ENCODE measurements around the gene STUB1.

Gene STUB1

DNA sequence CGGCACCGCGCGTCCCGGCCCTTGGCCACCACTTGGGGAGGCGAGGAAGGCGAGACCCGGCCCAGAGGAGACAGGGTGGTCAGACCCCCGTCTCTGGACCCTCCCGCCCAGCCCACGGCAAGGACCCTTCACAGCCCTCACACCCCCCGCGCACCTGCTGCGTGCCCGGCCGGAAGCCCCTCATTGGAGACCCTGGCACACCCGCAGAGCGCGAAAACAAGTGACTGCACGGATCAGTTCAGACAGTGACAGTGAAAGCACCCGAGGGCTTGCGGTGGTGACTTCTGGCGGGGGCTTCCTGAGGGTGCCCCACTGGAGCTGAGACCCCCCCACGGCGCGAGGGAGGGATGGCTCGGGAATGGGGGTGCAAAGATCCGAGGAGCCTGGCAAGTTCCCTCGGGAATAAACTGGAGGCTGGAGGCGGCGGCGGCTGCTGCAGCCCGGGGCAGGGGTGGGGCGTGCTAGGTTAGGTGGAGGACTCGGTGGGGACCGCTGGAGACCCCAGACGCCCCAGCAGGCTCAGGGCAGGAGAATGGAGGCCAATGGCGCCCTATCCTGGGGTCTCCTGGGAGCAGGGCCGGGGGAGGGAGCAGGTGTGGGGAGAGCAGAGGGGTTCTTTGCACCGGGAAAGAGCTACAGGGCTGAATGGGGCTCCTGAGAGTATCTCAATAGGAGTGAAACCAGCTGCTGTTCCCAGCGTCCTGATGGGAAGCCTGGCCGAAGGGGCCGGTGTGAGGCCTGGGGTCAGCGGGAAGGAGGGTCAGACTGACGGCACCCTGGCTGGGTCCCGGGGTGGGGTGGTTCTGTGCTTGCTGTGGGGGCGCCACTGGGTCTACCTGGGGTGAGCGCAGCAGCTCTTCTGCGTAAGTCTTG, 26.2 kb downstream of the STUB1 start:
- TF ChIP-seq TAF1 (IDR thresholded peaks at IDR 0.05; ENCODE audit: borderline replicate concordance, insufficient read depth, low read length): no peak
- TF ChIP-seq FOXP2 (optimal IDR thresholded peaks at IDR 0.05; ENCODE audit: borderline replicate concordance, extremely low read depth, extremely low read length, insufficient read depth): no peak
- TF ChIP-seq, protein P1, sequence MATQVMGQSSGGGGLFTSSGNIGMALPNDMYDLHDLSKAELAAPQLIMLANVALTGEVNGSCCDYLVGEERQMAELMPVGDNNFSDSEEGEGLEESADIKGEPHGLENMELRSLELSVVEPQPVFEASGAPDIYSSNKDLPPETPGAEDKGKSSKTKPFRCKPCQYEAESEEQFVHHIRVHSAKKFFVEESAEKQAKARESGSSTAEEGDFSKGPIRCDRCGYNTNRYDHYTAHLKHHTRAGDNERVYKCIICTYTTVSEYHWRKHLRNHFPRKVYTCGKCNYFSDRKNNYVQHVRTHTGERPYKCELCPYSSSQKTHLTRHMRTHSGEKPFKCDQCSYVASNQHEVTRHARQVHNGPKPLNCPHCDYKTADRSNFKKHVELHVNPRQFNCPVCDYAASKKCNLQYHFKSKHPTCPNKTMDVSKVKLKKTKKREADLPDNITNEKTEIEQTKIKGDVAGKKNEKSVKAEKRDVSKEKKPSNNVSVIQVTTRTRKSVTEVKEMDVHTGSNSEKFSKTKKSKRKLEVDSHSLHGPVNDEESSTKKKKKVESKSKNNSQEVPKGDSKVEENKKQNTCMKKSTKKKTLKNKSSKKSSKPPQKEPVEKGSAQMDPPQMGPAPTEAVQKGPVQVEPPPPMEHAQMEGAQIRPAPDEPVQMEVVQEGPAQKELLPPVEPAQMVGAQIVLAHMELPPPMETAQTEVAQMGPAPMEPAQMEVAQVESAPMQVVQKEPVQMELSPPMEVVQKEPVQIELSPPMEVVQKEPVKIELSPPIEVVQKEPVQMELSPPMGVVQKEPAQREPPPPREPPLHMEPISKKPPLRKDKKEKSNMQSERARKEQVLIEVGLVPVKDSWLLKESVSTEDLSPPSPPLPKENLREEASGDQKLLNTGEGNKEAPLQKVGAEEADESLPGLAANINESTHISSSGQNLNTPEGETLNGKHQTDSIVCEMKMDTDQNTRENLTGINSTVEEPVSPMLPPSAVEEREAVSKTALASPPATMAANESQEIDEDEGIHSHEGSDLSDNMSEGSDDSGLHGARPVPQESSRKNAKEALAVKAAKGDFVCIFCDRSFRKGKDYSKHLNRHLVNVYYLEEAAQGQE (IDR thresholded peaks at IDR 0.05; ENCODE audit: insufficient read depth in 1 of 2, low read depth in 2 of 2, low read length in 2 of 2): no peak
- TF ChIP-seq POLR2AphosphoS5 (IDR thresholded peaks at IDR 0.05; ENCODE audit: low read depth, low read length): no peak
- no peak for TF ChIP-seq SIN3A (IDR thresholded peaks at IDR 0.05; ENCODE audit: borderline replicate concordance, insufficient read depth, low read length)

DNA sequence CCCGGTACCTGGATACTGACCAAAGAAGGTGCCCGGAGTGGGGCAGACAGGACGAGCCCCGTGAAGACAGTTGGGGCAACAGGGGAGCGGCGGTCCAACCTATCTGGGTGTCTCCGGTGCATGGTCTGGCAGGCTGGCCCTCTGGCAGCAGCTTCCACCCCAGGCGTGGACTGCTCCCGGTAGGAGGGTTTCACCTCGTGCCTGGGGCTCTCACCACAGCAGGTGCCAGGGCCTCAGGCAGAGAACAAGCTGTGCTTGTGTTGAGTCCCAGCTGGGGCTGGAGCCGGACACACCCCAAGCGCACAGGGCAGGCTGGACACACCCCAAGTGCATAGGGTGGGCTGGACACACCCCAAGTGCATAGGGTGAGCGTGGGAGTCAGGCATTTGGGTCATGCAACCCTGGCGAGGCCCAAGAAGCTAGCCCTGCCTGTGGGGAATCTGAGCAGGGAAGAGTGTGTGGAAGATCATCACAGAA, 26.9 kb downstream of the STUB1 start:
- TF ChIP-seq, protein P1 (IDR thresholded peaks at IDR 0.05; ENCODE audit: insufficient read depth in 1 of 2, low read depth in 2 of 2, low read length in 2 of 2): no peak
- no peak for TF ChIP-seq POLR2AphosphoS5 (IDR thresholded peaks at IDR 0.05; ENCODE audit: low read depth, low read length)
- no peak for TF ChIP-seq FOXP2 (optimal IDR thresholded peaks at IDR 0.05; ENCODE audit: borderline replicate concordance, extremely low read depth, extremely low read length, insufficient read depth)
- TF ChIP-seq TAF1 (IDR thresholded peaks at IDR 0.05; ENCODE audit: borderline replicate concordance, insufficient read depth, low read length): no peak
- no peak for TF ChIP-seq SIN3A (IDR thresholded peaks at IDR 0.05; ENCODE audit: borderline replicate concordance, insufficient read depth, low read length)

GRCh38 chr16:708019-708418, 27.8 kb downstream of the STUB1 start:
- TF ChIP-seq, protein P1 (IDR thresholded peaks at IDR 0.05; ENCODE audit: insufficient read depth in 1 of 2, low read depth in 2 of 2, low read length in 2 of 2): no peak
- TF ChIP-seq SIN3A (IDR thresholded peaks at IDR 0.05; ENCODE audit: borderline replicate concordance, insufficient read depth, low read length): no peak
- TF ChIP-seq TAF1 (IDR thresholded peaks at IDR 0.05; ENCODE audit: borderline replicate concordance, insufficient read depth, low read length): no peak
- TF ChIP-seq FOXP2 (optimal IDR thresholded peaks at IDR 0.05; ENCODE audit: borderline replicate concordance, extremely low read depth, extremely low read length, insufficient read depth): no peak
- no peak for TF ChIP-seq POLR2AphosphoS5 (IDR thresholded peaks at IDR 0.05; ENCODE audit: low read depth, low read length)

DNA sequence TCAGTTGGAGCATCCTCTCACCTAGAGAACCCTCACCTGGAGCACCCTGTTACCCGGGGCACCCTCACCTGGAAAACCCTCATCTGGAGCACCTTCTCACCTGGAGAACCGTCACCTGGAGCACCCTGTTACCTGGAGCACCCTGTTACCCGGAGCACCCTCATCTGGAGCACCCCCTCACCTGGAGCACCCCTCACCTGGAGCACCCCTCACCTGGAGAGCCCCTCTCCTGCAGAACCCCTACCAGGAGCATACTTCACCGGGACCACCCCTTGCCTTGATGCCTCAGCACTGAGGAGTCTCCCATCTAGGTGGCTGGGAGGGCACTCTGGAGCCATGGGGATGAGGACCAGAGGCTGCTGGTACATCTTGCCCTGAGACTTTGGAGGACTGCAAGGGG, 28.7 kb downstream of the STUB1 start:
- TF ChIP-seq TAF1 (IDR thresholded peaks at IDR 0.05; ENCODE audit: borderline replicate concordance, insufficient read depth, low read length) (no peak), SIN3A (IDR thresholded peaks at IDR 0.05; ENCODE audit: borderline replicate concordance, insufficient read depth, low read length) (no peak), FOXP2 (optimal IDR thresholded peaks at IDR 0.05; ENCODE audit: borderline replicate concordance, extremely low read depth, extremely low read length, insufficient read depth) (no peak), POLR2AphosphoS5 (IDR thresholded peaks at IDR 0.05; ENCODE audit: low read depth, low read length) (no peak)
- TF ChIP-seq, protein P1 (IDR thresholded peaks at IDR 0.05; ENCODE audit: insufficient read depth in 1 of 2, low read depth in 2 of 2, low read length in 2 of 2): no peak
